ENCODE data around the gene RGS17. TPM values are rescaled to one million over a fixed set of nuclear protein-coding genes. Genes with fewer than 3 reads are reported as not detected.

RGS17 gene
- total RNA-seq, 4 donors from 2014 or later: 0.06 to 0.83 (median 0.34) TPM

- WGBS: 70% methylated on average over 2 of the region's 2 CpGs
- TF ChIP-seq POLR2AphosphoS5 (IDR thresholded peaks at IDR 0.05) (no peak), CTCF (IDR thresholded peaks at IDR 0.05) (no peak), EP300 (IDR thresholded peaks at IDR 0.05) (no peak)
- no peak overlapping the region for H3K4me3 ChIP-seq
- intact Hi-C loops (cut with DNase I): no loop called here
- H3K27me3 ChIP-seq: no peaks in the 10 kb centered on the region
- H3K27ac ChIP-seq (replicated peaks in 1 of 4): no peak overlapping the region
- no peaks in the 10 kb centered on the region for H3K9me3 ChIP-seq
- DNase-seq (ENCODE audit: extremely low spot score): no peak
- no peaks in the 10 kb centered on the region for H3K4me1 ChIP-seq
- H3K36me3 ChIP-seq: no peaks in the 10 kb centered on the region
Measured at GRCh38 chr6:153013438-153013837, 117.6 kb downstream of the RGS17 start.

- no peaks in the 10 kb centered on the region for H3K9me3 ChIP-seq
- H3K4me1 ChIP-seq: no peaks in the 10 kb centered on the region
- no peak overlapping the region for H3K27ac ChIP-seq (replicated peaks in 1 of 4)
- no peak for DNase-seq (ENCODE audit: extremely low spot score)
- 89% methylated on average over 6 of the region's 6 CpGs for WGBS
- no peaks in the 10 kb centered on the region for H3K36me3 ChIP-seq
- H3K4me3 ChIP-seq: no peak overlapping the region
- intact Hi-C loops (cut with DNase I): no loop called here
- H3K27me3 ChIP-seq: no peaks in the 10 kb centered on the region
- no peak for TF ChIP-seq POLR2AphosphoS5 (IDR thresholded peaks at IDR 0.05)
- TF ChIP-seq EP300 (IDR thresholded peaks at IDR 0.05): no peak
- no peak for TF ChIP-seq POLR2A (IDR thresholded peaks at IDR 0.05; ENCODE audit: low read depth)
- no peak for TF ChIP-seq CTCF (IDR thresholded peaks at IDR 0.05)
Measured at GRCh38 chr6:153012856-153013255, 118.2 kb downstream of the RGS17 start.

GRCh38 chr6:153003366-153003690, 127.8 kb downstream of the RGS17 start:
- intact Hi-C loops (cut with DNase I): no loop called here
- Histone ChIP-seq H3K4me1 (peaks cover 29 to 43% (median 39%) of the 10 kb centered on the region in 4 donors), H3K27me3 (no peaks in the 10 kb centered on the region), H3K9me3 (no peaks in the 10 kb centered on the region), H3K27ac (replicated peaks in 1 of 4) (peak overlapping the region; percentile 86 to 90 (median 88)), H3K36me3 (peaks cover 0 to 2% (median 0%) of the 10 kb centered on the region in 4 donors), H3K4me3 (peak overlapping the region; percentile 74 to 84 (median 76))
- TF ChIP-seq POLR2A (IDR thresholded peaks at IDR 0.05; ENCODE audit: low read depth) (no peak), EP300 (IDR thresholded peaks at IDR 0.05) (no peak), CTCF (IDR thresholded peaks at IDR 0.05) (no peak), POLR2AphosphoS5 (IDR thresholded peaks at IDR 0.05) (no peak)
- 4% methylated on average over 6 of the region's 6 CpGs for WGBS
- no peak for DNase-seq (ENCODE audit: extremely low spot score)

GRCh38 chr6:153002613-153003365, 128.3 kb downstream of the RGS17 start, which contains the start of gene MTRF1L:
MTRF1L (minus strand) TSS chr6:153002709; CDS start chr6:153002685, 24 bp downstream.
- Histone ChIP-seq H3K27ac (replicated peaks in 1 of 4) (peak within 1 kb of the TSS; percentile 86 to 90 (median 88)), H3K4me3 (peak within 1 kb of the TSS; percentile 74 to 84 (median 76)), H3K36me3 (peaks cover 0 to 8% (median 2%) of the 10 kb centered on the region in 4 donors), H3K27me3 (no peaks in the 10 kb centered on the region), H3K4me1 (peaks cover 29 to 43% (median 39%) of the 10 kb centered on the region in 4 donors), H3K9me3 (no peaks in the 10 kb centered on the region)
- TF ChIP-seq POLR2A (IDR thresholded peaks at IDR 0.05; ENCODE audit: low read depth) (peak; percentile 68), POLR2AphosphoS5 (IDR thresholded peaks at IDR 0.05) (peak; percentile 92 to 95), EP300 (IDR thresholded peaks at IDR 0.05) (peak; percentile 79), CTCF (IDR thresholded peaks at IDR 0.05) (peak in 1 of 3 experiments; percentile 15)
- intact Hi-C loops (cut with DNase I): no loop called here
- peak; percentile 98 for DNase-seq (ENCODE audit: extremely low spot score)
- WGBS: under 1% methylated on average over 32 of the region's 52 CpGs

Measured in esophagus muscularis mucosa (tissue), 4 donors.